Activated B cell treated with CpG ODN at 0.5 μM for 24 hours (primary cell): ENCODE data around the gene EDRF1. TPM values are rescaled to one million over a fixed set of nuclear protein-coding genes. Genes with fewer than 3 reads are reported as not detected.

ENCODE experiments used
- ATAC-seq: fragments of 200-7000 bp; cut with Tn5 transposase; one replicate; pipeline ENCODE4 v1.10.0; 2021; ENCODE audit warnings: low read depth, mild to moderate bottlenecking, moderate library complexity
- CTCF ChIA-PET: fragments of 350-600 bp; sonication (Branson Sonifier 250); formaldehyde crosslinking; loops from one replicate; lab custom pipeline; 2021; ENCODE audit warnings: antibody characterized with exemption; lab: Charles Lee
- POLR2A ChIA-PET: fragments of 350-600 bp; sonication (Branson Sonifier 250); formaldehyde crosslinking; loops from one replicate; lab custom pipeline; 2021; ENCODE audit warnings: antibody characterized with exemption; lab: Charles Lee
- DNase-seq: peaks from one replicate; pipeline ENCODE4 v3.0.0; 2022
- H3K27ac Mint-ChIP-seq: one replicate; pipeline ENCODE4 v1.8.0; 2020; ENCODE audit warnings: mixed read lengths
- H3K27me3 Mint-ChIP-seq: one replicate; pipeline ENCODE4 v1.8.0; 2021; ENCODE audit warnings: mixed read lengths
- H3K36me3 Mint-ChIP-seq: one replicate; pipeline ENCODE4 v1.8.0; 2021; ENCODE audit warnings: low read depth, mixed read lengths
- H3K4me1 Mint-ChIP-seq: one replicate; pipeline ENCODE4 v1.8.0; 2021; ENCODE audit warnings: mixed read lengths
- H3K4me3 Mint-ChIP-seq: one replicate; pipeline ENCODE4 v1.8.0; 2020; ENCODE audit warnings: mild to moderate bottlenecking, mixed read lengths
- H3K9me3 Mint-ChIP-seq: one replicate; pipeline ENCODE4 v1.8.0; 2020; ENCODE audit warnings: mixed read lengths
- intact Hi-C: fragments of 100-400 bp; cut with micrococcal nuclease; formaldehyde crosslinking; loops from one replicate; pipeline ENCODE4 v1.15.1; 2024
- total RNA-seq: library from RNA; stranded (reverse); gene quantifications from 2 replicates; pipeline ENCODE4 v1.2.3, GENCODE V29; 2022
- TF ChIP-seq, protein P1 (sequence below): fragments of 200-600 bp; IDR thresholded peaks from one replicate; pipeline ENCODE4 v1.8.0; 2022; ENCODE audit warnings: antibody characterized with exemption, mild to moderate bottlenecking

The EDRF1 gene
- 41.6 and 52.7 TPM in 2 replicates for total RNA-seq

DNA sequence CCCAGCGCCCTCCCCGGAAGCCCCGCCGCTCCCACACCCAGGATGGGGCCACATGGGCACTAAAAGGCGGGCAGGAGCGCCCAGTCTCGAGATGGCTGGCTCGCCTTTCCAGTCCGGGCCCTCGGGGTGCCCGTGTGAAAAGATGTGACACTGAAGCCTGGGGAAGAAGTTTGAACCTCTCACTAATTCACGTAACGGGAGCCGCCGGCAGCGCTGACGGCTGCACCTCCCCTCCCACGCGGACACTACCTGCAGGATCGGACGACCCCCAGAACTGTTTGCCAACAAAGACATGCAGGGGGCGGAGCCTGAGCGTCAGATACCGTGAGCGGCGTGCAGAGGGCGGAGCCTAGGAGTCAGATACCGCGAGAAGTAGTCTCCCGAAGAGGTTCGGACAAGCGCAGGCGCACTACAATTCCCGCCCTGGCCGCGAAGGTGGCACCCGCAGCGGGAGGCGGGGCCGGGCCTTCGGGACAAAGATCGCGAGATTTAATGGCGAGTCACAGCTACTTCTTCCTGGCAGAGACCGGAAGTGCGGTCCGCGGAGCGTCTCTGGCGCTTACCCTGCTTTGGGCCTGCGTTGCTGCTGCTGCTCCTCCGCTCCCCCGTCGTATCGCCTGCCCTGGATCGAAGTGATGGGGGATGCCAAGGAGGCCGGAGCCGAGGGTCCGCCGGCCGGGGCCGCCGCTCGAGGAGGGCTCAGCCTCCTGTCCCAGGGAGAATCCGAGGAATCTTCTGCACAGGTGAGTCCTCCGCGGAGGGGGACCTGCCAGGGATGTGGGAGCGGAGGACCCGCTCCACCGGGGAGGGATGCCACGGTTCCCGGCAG lies at the start of gene EDRF1:
TSS of gene EDRF1 (plus strand) at position 537 of the 829 bp plus-strand sequence. CDS start at position 636, 99 bp downstream.
- intact Hi-C loops = loop anchor here (1.0 to 10.0 kb wide), 9 partner anchors 104 to 1255 kb away; partner anchors contain the start of genes ABRAXAS2, BCCIP, FANK1 and LHPP
- ATAC-seq (peak; percentile 96), DNase-seq (peak; percentile 97)
- peaks cover 2% of the 10 kb centered on the region for H3K9me3 Mint-ChIP-seq
- H3K4me1 Mint-ChIP-seq = peaks cover 29% of the 10 kb centered on the region
- peaks cover 32% of the 10 kb centered on the region for H3K36me3 Mint-ChIP-seq
- TF ChIP-seq, protein P1, sequence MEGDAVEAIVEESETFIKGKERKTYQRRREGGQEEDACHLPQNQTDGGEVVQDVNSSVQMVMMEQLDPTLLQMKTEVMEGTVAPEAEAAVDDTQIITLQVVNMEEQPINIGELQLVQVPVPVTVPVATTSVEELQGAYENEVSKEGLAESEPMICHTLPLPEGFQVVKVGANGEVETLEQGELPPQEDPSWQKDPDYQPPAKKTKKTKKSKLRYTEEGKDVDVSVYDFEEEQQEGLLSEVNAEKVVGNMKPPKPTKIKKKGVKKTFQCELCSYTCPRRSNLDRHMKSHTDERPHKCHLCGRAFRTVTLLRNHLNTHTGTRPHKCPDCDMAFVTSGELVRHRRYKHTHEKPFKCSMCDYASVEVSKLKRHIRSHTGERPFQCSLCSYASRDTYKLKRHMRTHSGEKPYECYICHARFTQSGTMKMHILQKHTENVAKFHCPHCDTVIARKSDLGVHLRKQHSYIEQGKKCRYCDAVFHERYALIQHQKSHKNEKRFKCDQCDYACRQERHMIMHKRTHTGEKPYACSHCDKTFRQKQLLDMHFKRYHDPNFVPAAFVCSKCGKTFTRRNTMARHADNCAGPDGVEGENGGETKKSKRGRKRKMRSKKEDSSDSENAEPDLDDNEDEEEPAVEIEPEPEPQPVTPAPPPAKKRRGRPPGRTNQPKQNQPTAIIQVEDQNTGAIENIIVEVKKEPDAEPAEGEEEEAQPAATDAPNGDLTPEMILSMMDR = no peak
- H3K27ac Mint-ChIP-seq = peak within 1 kb of the TSS; percentile 96
- H3K27me3 Mint-ChIP-seq = no peaks in the 10 kb centered on the region
- POLR2A ChIA-PET = interaction anchor here (0.6 to 1.0 kb wide), 5 partner anchors 11 to 1258 kb away, joined by 3 to 16 read pairs (median 4); partner anchors contain the start of genes BCCIP, LHPP and UROS
- peak within 1 kb of the TSS; percentile 99 for H3K4me3 Mint-ChIP-seq
- CTCF ChIA-PET = no interaction called here

DNA sequence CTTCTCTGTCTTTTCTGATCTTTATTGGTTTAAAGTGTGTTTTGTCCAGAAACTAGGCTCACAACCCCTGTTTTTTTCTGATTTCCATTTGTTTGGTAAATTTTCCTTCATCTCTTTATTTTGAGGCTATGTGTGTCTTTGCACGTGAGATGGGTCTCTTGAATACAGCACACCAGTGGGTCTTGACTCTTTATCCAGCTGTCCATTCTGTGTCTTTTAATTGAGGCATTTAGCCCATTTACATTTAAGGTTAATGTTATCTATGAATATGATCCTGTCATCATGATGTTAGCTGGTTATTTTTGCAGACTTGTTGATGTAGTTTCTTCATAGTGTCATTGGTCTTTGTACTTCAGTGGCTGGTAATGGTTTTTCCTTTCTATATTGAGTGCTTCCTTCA lies 46.6 kb upstream of the EDRF1 start:
- Mint-ChIP-seq H3K4me1 (no peaks in the 10 kb centered on the region), H3K36me3 (peaks cover 4% of the 10 kb centered on the region), H3K9me3 (peaks cover 41% of the 10 kb centered on the region), H3K27me3 (peaks cover 11% of the 10 kb centered on the region), H3K4me3 (no peak overlapping the region), H3K27ac (no peak overlapping the region)
- TF ChIP-seq, protein P1 = no peak
- ChIA-PET POLR2A (no interaction called here), CTCF (no interaction called here)
- intact Hi-C loops = no loop called here
- no peak for DNase-seq
- no peak for ATAC-seq

- no peak for ATAC-seq
- peaks cover 2% of the 10 kb centered on the region for H3K36me3 Mint-ChIP-seq
- no peak overlapping the region for H3K27ac Mint-ChIP-seq
- H3K27me3 Mint-ChIP-seq = peaks cover 2% of the 10 kb centered on the region
- CTCF ChIA-PET = no interaction called here
- TF ChIP-seq, protein P1 = no peak
- peaks cover 23% of the 10 kb centered on the region for H3K9me3 Mint-ChIP-seq
- intact Hi-C loops = no loop called here
- DNase-seq = no peak
- POLR2A ChIA-PET = no interaction called here
- H3K4me1 Mint-ChIP-seq = no peaks in the 10 kb centered on the region
- no peak overlapping the region for H3K4me3 Mint-ChIP-seq
These were observed 40.1 kb upstream of the EDRF1 start for GRCh38 chr10:125679436-125679835.

GRCh38 chr10:125683063-125683462 lies 36.4 kb upstream of the EDRF1 start, which contains the start of gene TEX36:
Gene TEX36 (minus strand): TSS chr10:125683163. CDS start chr10:125682989, 174 bp downstream.
- ATAC-seq (no peak), DNase-seq (no peak)
- Mint-ChIP-seq H3K4me1 (no peaks in the 10 kb centered on the region), H3K27ac (no peak within 1 kb of the TSS), H3K27me3 (peaks cover 2% of the 10 kb centered on the region), H3K9me3 (peaks cover 2% of the 10 kb centered on the region), H3K36me3 (no peaks in the 10 kb centered on the region), H3K4me3 (no peak within 1 kb of the TSS)
- TF ChIP-seq, protein P1 = no peak
- ChIA-PET CTCF (no interaction called here), POLR2A (no interaction called here)
- intact Hi-C loops = no loop called here

DNA sequence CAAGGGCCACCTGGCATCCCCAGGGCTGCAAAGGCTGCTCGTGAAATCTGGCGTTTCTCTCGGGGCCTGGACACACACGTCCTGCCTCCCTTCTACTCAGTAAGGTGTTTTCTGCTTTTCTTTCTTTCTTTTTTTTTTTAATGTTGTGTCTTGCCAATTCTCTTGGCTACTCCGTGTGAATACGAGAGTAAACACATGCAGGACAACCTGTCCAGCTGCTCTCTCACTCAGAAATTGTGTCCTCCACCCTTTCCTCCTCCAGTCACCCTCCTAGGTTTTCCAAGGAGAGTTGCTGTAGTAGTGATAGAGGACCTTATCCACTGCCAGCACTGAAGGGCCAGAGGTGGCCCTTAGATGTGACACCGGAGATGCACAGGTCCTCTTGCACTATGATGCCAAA lies 35.7 kb upstream of the EDRF1 start:
- POLR2A ChIA-PET = no interaction called here
- TF ChIP-seq, protein P1 = no peak
- Mint-ChIP-seq H3K4me1 (no peaks in the 10 kb centered on the region), H3K36me3 (no peaks in the 10 kb centered on the region), H3K27me3 (peaks cover 2% of the 10 kb centered on the region), H3K27ac (no peak overlapping the region), H3K4me3 (no peak overlapping the region), H3K9me3 (no peaks in the 10 kb centered on the region)
- DNase-seq = no peak
- CTCF ChIA-PET = no interaction called here
- ATAC-seq = no peak
- intact Hi-C loops = no loop called here
